Urinary bladder (tissue), 4 donors: ENCODE data around the gene ASAH2. TPM values are rescaled to one million over a fixed set of nuclear protein-coding genes. Genes with fewer than 3 reads are reported as not detected.

Experiments
- DNase-seq: peaks from one replicate; pipeline ENCODE4 v3.0.0-alpha.2; 2015; ENCODE audit errors: extremely low spot score
- H3K27ac ChIP-seq: one replicate; pipeline ENCODE4 v1.5.1; 2013; ENCODE audit warnings: low read depth, mild to moderate bottlenecking, moderate library complexity
- H3K36me3 ChIP-seq: one replicate; pipeline ENCODE4 v1.6.1; 2013; ENCODE audit warnings: mild to moderate bottlenecking, moderate library complexity; ENCODE audit not compliant: insufficient read depth
- H3K4me1 ChIP-seq: one replicate; pipeline ENCODE4 v1.6.1; 2013; ENCODE audit warnings: mild to moderate bottlenecking, moderate library complexity; ENCODE audit not compliant: insufficient read depth
- H3K4me3 ChIP-seq: one replicate; pipeline ENCODE4 v1.5.1; 2013; ENCODE audit warnings: low read depth, low read length
- WGBS: extraction: QIAGEN DNeasy Blood & Tissue Kit; methylation state at CpG from one replicate; pipeline ENCODE4 v1.1.7; 2013; 5-methylcytosine and 5-hydroxymethylcytosine counted together
- polyA plus RNA-seq: library from polyadenylated mRNA; stranded (reverse); fragments of 200-250 nt; gene quantifications from one replicate; pipeline ENCODE4 v1.2.3, GENCODE V29; 2013
- total RNA-seq: library from RNA; depleted of rRNA; stranded (reverse); fragments of >200 nt; gene quantifications from one replicate; pipeline ENCODE4 v1.2.3, GENCODE V29; 2014
- donor health status: healthy with polysubstance abuse.
- donor health status: healthy.

The ASAH2 gene
- total and polyA plus RNA-seq, 2 donors: 0.85 to 1.1 TPM

GRCh38 chr10:50234486-50234885 is 16.8 kb downstream of the ASAH2 start:
- no peaks in the 10 kb centered on the region for H3K4me1 ChIP-seq
- 22% methylated on average over 4 of the region's 4 CpGs for WGBS
- no peak for DNase-seq

GRCh38 chr10:50232261-50232639 is 19.1 kb downstream of the ASAH2 start:
- H3K36me3 ChIP-seq: no peaks in the 10 kb centered on the region
- DNase-seq: no peak

More at GRCh38 chr10:50234486-50234885, 16.8 kb downstream of the ASAH2 start:
- H3K4me3 ChIP-seq: no peak overlapping the region
- H3K36me3 ChIP-seq: no peaks in the 10 kb centered on the region
- no peak overlapping the region for H3K27ac ChIP-seq

DNA sequence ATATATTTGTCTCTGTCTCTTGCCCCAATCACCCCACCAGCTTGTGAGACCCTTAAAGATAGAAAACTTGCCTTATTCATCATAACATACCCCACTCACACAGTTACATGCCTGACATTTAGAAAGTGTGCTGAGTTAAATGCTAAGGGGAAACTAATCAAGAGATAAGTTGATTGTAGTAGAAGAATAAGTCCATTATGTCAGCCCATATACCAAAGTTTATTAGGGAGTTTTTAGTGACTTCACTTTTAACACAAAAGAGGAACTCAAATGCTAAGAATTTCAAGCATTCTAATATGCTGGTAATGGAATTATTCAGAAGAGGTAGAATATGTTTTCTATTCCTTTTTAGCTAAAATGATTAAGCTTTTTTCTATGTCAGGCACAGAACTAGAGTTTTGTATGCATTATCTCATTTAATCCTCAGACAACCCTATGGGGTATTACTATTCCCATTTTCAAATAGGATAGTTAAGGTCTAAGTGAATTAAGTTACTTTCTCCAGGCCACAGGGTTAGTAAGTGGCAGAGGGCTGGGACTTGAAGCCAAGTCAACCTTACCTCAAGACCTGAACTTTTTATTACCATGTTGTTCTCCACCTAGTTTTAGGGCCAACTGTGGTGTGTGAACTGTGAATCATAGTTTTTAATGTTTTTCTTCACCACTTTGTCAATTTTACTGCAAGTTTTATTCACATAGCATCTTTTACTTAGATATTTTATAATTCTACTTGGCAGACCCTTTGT is 19.6 kb downstream of the ASAH2 start:
- H3K36me3 ChIP-seq: no peaks in the 10 kb centered on the region
- H3K27ac ChIP-seq: no peak overlapping the region
- DNase-seq: no peak
- H3K4me1 ChIP-seq: no peaks in the 10 kb centered on the region
- H3K4me3 ChIP-seq: no peak overlapping the region

More at GRCh38 chr10:50232261-50232639, 19.1 kb downstream of the ASAH2 start:
- Histone ChIP-seq H3K4me3 (no peak overlapping the region), H3K27ac (no peak overlapping the region), H3K4me1 (no peaks in the 10 kb centered on the region)

DNA sequence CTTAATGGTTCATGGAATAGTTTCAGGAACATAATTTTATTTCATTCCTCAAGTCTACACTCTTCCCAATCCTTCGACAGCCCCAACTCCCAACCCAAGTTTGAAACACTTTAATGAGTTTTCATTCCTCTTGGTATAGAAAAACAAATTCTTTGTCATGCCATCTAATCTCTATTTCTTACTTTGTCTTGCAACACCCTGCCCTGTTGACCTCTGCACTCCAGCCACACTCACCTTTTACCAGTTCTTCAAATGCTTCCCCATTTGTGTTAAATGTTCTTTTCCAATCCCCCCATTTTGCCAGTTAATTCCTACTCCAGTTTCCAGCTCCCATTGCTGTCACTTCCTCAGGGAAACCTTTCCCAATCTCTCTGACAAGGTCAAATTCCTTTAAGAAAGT is 21.9 kb downstream of the ASAH2 start:
- 90% methylated on average over 1 of the region's 1 CpG for WGBS

GRCh38 chr10:50228672-50229071 is 22.6 kb downstream of the ASAH2 start:
- Histone ChIP-seq H3K4me3 (no peak overlapping the region), H3K36me3 (no peaks in the 10 kb centered on the region), H3K27ac (no peak overlapping the region), H3K4me1 (no peaks in the 10 kb centered on the region)
- 83% methylated on average over 4 of the region's 4 CpGs for WGBS
- no peak for DNase-seq

More for the DNA sequence above, 21.9 kb downstream of the ASAH2 start:
- DNase-seq: no peak
- H3K4me3 ChIP-seq: no peak overlapping the region
- no peak overlapping the region for H3K27ac ChIP-seq
- H3K36me3 ChIP-seq: no peaks in the 10 kb centered on the region
- H3K4me1 ChIP-seq: no peaks in the 10 kb centered on the region

- WGBS: 85% methylated on average over 1 of the region's 1 CpG
- Histone ChIP-seq H3K36me3 (no peaks in the 10 kb centered on the region), H3K4me3 (no peak overlapping the region), H3K27ac (no peak overlapping the region), H3K4me1 (no peaks in the 10 kb centered on the region)
- DNase-seq: no peak
Observed at GRCh38 chr10:50226610-50227009, 24.7 kb downstream of the ASAH2 start.

DNA sequence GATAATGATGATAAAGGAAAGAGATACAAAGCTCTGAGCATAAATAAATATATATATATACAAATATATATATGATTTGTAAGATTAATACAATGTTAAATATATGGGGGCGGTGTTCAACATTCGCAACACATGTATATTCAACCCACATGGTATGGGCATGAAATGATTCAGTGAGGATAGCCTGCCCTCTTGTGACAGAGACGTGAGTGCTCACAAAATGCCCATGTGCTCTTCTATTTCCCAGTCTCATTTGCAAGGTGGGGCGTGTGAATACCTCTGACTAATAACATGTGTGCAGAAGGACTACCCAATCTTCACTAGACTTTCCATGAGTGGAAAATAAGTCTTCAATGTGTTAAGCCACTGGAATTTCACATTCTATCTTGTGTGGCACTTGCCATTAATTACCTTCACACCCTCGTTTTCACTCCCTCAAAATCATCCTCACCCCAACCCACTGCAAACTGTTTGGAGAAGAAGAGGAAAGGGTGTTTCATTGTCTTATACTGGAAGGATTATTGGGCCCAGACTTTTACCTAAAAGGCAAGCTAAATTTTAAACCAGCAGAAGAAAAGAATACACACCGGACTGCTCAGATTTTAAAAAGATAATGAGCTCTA is 26.9 kb downstream of the ASAH2 start:
- Histone ChIP-seq H3K36me3 (no peaks in the 10 kb centered on the region), H3K4me1 (no peaks in the 10 kb centered on the region), H3K27ac (no peak overlapping the region), H3K4me3 (no peak overlapping the region)
- no peak for DNase-seq
- WGBS: 34% methylated on average over 6 of the region's 6 CpGs

DNA sequence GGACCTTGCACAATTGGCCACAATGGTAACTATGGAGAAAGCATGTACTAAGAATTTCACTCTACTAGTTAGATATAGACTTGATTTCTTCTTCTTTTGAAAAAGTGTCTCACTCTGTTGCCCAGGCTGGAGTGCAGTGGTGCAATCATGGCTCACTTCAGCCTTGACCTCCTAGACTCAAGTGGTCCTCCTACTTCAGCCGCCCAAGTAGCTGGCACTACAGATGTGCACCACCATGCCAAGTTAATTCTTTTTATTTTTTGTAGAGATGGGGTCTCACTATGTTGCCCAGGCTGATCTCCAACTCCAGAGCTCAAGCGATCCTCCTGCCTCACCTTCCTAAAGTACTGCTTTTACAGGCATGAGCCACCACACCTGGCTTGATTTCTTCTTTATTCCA is 29.1 kb downstream of the ASAH2 start:
- 91% methylated on average over 2 of the region's 2 CpGs for WGBS
- DNase-seq: no peak
- no peak overlapping the region for H3K4me3 ChIP-seq
- no peaks in the 10 kb centered on the region for H3K4me1 ChIP-seq
- no peak overlapping the region for H3K27ac ChIP-seq
- H3K36me3 ChIP-seq: no peaks in the 10 kb centered on the region

- Histone ChIP-seq H3K36me3 (no peaks in the 10 kb centered on the region), H3K4me1 (no peaks in the 10 kb centered on the region), H3K4me3 (no peak overlapping the region), H3K27ac (no peak overlapping the region)
- no peak for DNase-seq
- WGBS: 81% methylated on average over 1 of the region's 1 CpG
Observed at GRCh38 chr10:50221470-50221869, 29.8 kb downstream of the ASAH2 start.

DNA sequence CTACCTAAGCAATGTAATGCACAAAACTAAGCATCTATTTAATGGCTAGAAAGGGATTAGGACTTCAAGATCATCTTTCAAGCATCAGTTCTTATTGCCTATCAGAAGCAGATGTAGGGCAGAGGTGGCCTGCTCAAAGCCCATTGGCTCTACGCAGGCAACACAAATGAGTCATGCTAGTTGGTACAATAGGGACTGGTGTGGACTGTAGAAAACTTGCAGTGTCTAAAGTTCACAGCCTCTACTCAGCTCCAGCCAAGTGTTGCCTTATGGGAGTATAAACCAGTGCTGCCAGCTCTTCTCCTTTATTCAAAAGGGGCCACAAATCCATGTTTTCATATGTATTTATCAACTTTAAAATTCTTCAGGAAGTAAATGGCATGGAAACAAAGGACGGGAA is 31.7 kb downstream of the ASAH2 start:
- no peak overlapping the region for H3K27ac ChIP-seq
- DNase-seq: no peak
- 92% methylated on average over 2 of the region's 2 CpGs for WGBS
- no peaks in the 10 kb centered on the region for H3K4me1 ChIP-seq
- no peak overlapping the region for H3K4me3 ChIP-seq
- no peaks in the 10 kb centered on the region for H3K36me3 ChIP-seq

GRCh38 chr10:50219200-50219599 is 32.1 kb downstream of the ASAH2 start:
- DNase-seq: no peak
- no peaks in the 10 kb centered on the region for H3K4me1 ChIP-seq
- 79% methylated on average over 2 of the region's 2 CpGs for WGBS
- no peak overlapping the region for H3K4me3 ChIP-seq
- no peak overlapping the region for H3K27ac ChIP-seq
- no peaks in the 10 kb centered on the region for H3K36me3 ChIP-seq

DNA sequence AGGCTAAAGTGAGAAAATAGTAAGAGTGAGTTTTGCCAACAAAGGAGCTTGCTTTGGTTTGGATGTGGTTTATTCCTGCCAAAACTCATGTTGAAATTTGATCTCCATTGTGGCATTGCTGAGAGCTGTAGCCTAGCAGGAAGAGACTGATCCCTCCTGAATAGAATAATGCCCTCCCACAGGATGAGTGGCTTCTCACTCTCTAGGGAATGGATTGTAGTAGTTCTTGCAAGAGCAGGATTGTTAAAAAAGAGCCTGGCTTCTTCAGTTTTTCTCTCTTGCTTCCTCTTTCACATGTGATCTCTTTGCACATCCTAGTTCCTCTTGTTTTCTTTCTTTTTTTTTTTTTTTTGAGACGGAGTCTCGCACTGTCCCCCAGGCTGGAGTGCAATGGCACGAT is 34.4 kb downstream of the ASAH2 start:
- no peaks in the 10 kb centered on the region for H3K36me3 ChIP-seq
- H3K27ac ChIP-seq: no peak overlapping the region
- H3K4me1 ChIP-seq: no peaks in the 10 kb centered on the region
- DNase-seq: no peak
- 89% methylated on average over 3 of the region's 3 CpGs for WGBS
- no peak overlapping the region for H3K4me3 ChIP-seq

- Histone ChIP-seq H3K4me1 (no peaks in the 10 kb centered on the region), H3K4me3 (no peak overlapping the region), H3K36me3 (no peaks in the 10 kb centered on the region), H3K27ac (no peak overlapping the region)
- no peak for DNase-seq
Observed at GRCh38 chr10:50216418-50216817, 34.9 kb downstream of the ASAH2 start.

DNA sequence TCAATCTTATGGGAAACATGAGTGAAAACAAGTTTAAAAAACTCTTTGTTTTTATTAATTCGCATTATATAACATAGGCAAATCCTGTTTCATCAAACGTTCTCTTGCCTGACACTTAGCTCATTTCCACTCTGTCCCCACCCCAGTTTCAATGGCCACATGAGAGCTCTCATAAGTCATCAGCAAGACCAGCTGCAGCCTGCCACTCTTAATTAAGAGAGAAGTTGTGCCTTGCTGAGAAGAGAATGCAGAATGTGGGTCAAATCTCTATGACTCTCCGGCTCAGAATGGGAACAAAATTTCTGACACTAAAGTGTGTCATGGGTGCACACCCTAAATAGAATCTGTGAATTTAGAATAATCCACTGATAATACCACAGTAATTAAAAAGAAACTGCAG is 39.6 kb downstream of the ASAH2 start:
- whole genome bisulfite sequencing: 83% methylated on average over 3 of the region's 3 CpGs
- Histone ChIP-seq H3K4me3 (no peak overlapping the region), H3K27ac (no peak overlapping the region), H3K4me1 (no peaks in the 10 kb centered on the region), H3K36me3 (no peaks in the 10 kb centered on the region)
- DNase-seq: no peak
